HG02852 (cell line): ENCODE data around the gene CCDC192.

ENCODE experiments used
- ATAC-seq: cut with Tn5 transposase; IDR thresholded peaks from one replicate; pipeline ENCODE4 v1.9.1; 2021; ENCODE audit warnings: mild to moderate bottlenecking, moderate library complexity; ENCODE audit not compliant: unreplicated experiment

Gene CCDC192

DNA sequence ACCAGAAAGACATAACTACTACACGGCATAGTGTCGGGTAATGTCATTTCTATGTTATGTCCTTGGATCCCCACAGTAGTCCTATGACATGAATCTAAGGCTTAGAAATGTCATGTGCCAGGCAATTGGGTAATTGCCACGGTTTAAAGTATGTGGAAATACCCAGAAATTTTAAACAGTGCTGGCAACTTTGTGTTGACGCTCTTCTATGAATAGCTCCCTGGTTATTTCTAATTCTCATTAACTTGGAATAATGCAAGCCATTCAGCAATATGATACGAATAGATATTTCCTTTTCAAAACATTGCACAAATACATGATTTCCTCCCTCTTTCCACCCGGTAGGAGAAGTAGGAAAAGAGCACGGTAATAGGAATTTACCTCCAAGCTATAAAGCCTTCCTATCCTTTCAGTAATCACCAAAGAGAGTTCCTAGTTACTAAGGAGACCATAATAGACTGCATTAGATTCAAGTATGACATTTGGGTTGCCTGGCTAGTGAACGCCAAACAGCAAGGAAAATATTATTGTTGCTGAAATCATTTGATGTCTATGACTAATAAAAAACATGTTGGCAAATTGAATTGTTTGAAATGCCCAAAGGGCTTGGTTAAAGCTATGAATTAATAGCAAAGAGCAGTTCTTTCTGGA, 168.4 kb downstream of the CCDC192 start:
- no peak for ATAC-seq

DNA sequence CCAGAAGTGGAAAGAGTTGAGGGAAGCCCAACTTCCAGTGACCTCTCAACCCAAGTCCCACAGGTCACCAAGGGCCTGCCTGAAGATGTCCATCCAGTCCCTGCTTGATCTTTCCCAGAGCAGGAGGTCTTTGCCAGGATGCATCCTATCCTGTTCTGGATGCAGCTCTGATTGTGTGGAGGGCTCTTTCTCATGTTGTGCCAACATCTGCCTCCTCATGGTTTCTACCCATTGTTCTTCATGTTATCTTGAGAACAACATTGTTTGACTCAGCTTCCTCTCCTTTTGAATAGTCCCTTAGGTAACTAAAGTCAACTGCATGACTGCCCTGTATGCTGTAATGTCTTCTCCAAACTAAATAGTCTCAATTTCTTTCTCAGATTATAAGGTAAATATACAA, 169.3 kb downstream of the CCDC192 start:
- no peak for ATAC-seq

DNA sequence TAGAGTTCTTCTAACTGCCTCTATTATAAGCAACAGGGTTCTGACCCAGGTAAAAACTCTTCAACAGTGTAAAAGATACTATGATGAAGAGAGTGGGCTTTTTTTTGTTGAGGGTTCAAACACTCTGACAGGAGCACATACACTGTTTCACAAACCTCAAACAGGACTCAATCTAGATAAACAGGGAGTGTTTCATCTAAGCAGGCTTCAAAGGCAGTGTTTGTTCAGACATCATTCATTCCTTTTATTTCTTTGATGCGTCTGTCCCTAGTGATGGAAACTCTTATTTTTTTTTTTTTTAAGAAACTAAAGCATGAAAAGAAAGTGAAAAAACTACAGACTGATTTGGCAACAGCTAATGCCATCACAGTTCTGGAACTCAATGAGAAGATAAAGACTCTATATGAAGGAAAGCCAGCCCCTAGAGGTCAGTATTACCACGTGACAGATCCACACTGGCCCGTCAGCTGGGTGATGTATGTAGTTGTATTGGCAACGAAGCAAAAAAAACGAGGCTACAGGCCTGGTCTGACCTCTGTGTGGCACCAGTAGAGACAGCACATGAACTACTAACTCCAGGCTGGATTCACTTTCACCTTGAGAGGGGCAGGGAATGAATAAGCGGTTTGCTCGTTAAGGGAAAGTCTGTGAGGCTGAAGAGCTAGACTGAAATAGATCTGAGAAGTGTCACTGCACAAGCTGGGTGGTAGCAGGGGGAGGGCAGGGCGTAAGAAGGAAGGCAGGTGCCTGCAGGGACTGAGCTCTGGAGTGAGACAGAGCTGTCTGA, 172.2 kb downstream of the CCDC192 start:
- peak; percentile 83 for ATAC-seq

DNA sequence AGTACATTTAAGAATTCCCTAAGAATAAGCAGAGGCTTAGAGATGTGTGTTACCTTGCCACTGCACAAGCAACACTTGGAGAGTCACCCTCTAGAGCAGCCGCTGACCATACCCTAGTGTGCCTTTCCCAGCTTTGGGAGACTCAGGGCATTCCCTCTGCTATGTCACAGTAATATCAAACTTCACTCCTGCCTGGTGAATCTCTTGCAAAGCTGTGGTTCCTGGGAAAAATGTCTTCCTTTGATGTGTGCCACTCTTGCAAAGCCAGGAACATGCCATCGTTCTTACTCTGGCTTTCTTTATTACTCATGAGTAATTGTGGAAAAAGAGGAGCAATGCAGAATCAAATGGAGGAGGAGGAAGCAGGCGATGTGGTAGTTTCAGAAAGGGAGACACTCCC, 173.2 kb downstream of the CCDC192 start:
- no peak for ATAC-seq

DNA sequence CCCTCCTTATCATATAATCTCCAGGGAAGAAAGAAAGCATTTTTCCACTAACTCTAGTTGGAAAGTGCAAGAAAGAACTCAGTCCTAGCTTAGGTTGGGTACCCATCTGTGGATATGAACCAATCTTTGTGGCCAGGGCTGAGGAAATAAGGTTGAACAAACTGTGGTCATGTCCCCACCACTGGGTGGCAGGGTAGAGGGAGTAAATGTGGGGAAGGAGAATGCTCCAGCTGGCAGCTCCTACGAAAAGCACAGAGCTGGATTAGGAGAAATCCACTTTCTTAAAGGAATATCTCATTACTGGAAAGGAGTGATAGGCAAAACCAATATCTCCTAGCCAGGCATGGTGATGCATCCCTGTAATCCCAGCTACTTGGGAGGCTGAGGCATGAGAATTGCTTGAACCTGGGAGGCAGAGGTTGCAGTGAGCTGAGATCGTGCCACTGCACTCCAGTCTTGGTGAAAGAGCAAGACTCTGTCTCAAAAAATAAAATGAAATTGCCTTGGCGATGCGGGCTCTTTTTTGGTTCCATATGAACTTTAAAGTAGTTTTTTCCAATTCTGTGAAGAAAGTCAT, 175.1 kb downstream of the CCDC192 start:
- no peak for ATAC-seq

DNA sequence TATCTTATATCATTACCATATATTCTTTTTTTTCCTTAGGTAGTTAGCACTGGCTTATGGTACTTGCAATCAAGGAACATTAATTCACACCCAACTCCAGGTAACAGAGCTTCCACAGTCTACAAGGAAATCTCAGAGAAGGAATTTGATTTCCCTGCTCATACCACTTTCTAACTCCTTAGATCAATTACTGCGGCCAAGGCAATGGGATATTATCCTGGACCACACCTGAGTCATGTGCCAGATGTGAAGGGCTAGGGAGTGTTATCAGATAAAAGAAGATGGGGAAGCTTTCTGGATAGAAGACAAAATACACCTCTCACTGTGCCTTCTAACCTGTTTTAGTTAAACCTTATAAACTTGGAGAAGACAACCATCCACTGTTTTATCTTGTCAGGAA, 181.2 kb downstream of the CCDC192 start:
- no peak for ATAC-seq

DNA sequence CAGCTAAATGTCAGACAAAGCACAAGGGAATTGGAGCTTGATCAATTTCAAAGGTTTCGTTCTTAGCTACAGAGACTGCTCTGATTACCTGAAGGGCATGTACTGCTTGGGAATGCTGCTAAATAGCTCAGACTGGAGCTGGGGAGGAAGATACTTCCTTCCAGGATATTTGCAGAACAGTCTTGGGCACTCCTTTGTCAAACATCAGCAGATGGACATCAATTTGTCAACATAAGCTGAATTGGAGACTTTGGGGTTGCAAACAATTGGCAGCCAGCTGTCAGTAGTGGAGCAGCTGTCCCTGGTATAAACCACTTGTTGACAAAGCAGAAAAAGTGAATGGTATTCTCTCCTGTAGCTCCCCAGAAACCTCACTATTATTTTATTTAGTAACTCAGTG, 182.0 kb downstream of the CCDC192 start:
- ATAC-seq = no peak

DNA sequence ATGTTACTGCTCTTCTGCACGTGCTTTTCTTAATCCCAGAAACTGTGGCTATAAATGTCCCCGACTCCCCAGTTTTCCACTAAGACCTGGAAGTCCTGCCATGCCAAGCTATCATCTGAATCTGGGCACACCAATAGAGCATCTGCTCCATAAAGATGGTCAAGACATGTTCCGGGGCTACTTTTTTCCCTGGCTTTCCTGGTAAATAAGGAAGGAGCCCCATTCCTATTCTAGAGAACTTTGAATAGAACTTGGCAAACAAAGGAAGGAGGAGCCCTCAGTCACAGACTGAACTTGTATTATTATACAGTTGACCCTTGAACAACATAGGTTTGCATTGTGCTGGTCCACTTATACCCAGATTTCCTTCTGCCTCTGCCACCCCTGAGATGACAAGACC, 182.9 kb downstream of the CCDC192 start:
- no peak for ATAC-seq

DNA sequence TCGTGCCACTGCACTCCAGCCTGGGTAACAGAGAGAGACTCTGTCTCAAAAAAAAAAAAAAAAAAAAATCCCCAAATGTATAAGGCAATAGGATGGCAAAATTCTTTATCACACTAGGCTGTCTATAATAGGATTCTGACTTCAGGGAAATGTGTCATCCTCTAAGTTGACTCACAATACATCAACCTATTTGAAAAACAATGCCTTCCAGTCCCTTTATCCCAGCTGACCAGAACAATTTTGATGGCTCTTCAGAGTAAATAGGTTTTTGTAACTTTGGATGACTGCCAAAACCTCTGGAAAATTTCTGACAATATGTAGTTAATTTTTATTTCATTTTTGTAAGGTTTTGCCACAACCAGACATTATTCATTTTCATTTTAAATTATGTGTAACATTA, 184.1 kb downstream of the CCDC192 start:
- no peak for ATAC-seq

DNA sequence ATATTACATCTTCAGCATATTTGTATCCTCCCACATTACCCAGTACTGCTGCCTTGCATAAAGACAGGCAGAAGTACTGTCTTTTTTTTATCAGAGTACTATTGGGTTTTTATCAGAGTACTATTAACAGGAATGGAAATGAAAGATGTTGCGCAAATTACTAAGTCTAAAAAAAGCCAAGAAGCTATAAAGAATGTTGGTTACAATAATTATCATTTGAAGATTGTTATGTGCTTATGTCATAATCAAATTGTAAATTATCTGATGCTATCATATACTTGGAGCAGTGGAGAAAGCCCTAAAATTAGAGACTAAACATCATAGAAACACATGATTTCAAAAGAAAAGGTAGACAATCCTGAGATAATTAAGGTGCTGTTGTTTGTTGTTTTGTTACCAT, 188.8 kb downstream of the CCDC192 start:
- no peak for ATAC-seq

DNA sequence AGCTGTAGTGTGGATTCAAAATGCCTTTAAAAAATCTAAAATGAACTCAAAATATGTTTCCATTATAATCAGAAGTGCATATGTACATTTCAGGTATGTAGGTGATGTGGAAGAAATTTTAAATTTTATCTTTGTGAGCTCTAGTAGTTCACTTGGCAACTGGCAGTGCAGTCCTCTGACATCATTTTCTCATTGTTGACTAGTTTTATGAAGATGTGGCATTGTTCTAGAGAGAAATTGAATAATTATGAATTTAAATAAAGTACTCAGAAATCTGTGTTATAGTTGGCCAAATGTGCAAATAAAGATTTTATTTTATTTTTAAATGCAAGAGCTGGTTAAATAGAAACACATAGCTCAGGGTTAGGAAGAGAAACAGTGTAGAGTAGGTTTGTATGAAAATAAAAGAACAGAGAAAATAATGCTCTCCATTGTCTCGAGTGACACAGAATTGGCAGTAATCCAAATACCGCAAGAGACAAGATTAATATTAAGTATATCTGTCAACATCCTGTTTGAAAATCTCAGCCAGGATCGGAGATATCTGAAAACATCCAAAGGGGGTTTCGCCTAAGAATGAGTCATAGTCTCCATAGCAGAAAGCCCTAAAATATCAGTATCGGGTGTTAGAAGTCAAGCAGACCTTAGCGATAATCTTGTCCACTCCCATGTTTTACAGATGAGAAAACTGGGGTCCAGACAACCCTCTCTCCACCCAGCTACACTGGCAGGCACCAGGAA, 189.4 kb downstream of the CCDC192 start:
- no peak for ATAC-seq

DNA sequence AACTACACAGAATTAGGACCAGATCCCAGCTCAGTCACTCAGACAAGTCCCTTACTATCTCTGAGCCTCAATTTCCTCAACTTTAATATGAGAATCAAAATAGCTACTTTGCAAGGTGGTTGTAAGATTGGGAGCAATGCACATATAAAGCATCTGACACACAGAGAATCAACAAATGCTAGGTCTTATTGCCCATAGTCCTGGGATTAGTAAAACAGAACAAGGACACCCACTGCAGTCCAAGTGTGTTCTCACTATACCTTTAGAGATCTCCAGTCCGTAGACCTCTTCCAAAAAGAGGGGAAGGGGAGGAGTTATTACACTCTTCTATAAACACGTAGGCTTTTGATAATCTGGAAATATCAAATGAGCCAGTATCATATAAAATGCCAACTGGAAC, 190.0 kb downstream of the CCDC192 start:
- ATAC-seq = no peak

DNA sequence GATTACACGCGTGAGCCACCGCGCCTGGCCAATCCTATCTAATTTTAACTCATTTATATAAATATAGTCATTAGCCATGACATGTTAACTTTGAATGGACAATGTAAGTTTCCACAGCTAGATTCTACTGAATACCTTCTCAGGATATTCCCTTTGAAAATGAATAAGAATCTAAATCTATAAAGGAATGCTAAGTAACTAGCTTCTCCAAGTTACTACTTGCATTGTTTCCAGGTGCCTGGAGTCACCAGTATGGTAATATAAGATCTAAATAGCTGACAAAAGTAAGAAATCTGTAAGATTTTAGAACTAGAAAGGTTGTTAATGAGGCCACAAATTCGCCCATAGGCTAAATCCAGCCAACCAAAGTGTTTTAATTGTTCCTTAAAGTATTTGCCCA, 191.3 kb downstream of the CCDC192 start:
- no peak for ATAC-seq

DNA sequence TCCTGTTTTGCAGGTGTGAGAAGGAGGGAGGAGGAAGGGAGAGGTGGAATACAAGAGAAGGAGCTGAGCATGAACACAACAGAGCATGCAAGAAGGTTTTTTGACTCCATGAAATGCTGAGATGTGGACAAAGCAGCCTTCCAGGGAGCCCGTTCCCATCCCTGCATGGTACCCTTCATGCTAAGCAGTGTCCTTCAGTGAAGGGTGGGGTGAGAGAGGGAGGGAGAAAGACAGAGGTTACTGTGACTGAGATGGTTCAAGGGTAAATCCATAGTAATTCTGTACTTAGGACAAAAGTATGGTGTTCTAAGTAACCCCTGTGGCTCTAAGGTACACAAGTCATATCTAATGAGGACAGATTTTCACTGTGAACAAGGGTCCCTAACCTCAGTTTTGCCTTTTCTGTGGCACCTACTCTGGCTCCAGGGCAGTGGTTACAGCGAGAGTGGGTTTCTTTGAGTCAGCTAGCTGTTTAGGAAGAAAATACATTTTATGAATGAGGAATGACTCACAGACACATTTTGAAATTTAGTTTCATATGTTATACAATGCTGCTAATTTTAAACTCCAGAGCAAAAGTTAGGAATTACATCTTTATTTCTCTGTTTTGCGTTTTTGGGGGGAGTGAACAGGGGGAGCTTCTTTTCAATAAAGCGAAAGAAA, 195.5 kb downstream of the CCDC192 start:
- no peak for ATAC-seq

DNA sequence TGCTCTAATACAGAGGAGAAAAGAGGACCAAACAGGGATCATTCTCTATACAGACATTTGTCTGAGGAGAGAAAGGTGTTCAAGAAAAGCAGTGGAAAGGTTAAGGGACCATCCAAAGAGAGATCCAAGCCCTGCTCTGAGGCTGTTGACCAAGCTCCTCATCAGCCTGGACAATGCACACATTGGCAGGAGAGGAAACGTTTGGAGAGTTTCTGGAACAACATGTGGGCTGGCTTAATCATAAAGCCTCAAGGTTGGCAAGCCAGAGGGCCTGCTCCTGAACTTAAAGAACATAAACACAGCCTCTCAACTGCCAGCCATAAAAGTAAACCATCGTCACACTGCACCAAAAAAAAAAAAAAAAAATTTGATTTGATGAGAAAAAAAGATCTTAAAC, 196.0 kb downstream of the CCDC192 start:
- ATAC-seq = no peak

DNA sequence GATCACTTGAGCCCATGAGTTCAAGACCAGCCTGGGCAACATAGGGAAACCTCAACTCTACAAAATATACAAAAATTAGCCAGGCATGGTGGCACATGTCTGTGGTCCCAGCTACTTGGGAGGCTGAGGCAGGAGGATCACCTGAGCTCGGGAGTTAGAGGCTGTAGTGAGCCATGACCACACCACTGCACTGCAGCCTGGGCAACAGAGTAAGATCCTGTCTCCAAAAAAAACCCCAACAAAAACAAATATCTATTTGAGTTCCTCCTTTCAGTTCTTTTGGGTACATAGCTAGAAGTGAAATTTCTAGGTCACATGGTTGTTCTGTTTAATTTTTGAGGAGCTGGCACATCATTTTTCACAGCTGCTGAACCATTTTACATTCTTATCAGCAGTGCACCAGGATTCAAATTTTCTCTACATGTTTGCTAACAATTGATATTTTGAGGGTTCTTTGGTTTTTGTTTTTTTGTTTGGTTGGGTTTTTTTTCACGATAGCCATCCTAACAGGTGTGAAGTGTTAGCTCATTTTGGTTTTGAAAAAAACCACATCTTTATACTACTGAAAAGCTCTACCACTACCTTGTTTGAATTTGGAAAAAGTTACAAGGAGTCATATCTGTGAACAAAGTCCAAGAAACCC, 203.5 kb downstream of the CCDC192 start:
- no peak for ATAC-seq

DNA sequence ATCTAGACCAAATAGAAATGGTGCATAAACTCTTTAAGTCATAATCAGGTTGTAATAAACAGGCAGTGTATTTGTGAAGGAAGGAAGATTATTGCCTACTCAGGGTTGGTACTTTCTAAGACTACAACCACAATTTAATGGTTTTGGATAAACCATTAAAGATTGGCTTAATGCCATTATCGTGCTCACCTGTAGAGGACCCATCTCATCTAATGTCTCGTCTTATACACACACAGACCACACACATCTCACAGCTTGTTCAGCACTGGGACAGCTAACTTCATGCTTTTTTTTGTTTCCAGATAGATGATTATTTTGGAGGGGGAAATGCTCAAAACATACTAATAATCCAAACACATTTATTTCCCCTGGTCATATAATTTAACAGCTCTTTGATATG, 204.7 kb downstream of the CCDC192 start:
- ATAC-seq = no peak

DNA sequence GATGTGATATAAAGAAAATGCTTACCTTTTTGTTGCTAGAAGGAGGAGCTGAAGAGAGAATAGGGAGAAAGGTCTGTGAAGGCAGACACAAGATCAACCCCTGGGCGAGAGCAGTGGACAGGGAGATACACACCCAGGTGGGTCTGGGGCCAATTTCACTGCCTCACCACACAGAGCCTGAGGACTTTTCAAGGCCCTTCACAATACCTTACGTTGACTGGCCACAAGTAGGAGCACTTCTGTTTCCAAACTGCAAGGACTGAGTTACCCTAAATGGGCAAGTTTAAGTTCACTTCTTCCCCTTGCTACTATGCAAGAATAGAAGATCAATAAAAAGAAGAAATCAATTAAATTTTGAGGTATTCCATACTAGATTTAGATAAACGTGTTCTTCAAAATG, 205.9 kb downstream of the CCDC192 start:
- peak; percentile 82 for ATAC-seq

DNA sequence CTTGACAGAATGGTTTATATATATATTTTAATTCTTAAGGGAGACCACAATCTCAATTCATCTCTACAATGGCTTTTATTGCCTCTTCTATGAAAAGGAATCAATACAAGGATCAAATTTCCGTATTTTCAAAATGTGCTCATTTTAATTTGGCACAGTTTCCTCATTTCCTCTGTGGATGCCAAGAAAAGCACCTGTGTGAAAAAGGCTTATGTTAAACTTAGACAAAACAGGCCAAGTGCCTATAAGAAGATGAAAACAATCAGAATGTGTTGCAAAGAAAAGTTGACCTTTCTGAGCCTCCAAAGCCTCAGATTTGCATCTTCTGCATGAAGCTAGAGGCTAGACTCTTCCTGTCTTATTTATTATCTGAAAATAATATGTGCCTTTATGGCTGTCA, 206.6 kb downstream of the CCDC192 start:
- no peak for ATAC-seq

DNA sequence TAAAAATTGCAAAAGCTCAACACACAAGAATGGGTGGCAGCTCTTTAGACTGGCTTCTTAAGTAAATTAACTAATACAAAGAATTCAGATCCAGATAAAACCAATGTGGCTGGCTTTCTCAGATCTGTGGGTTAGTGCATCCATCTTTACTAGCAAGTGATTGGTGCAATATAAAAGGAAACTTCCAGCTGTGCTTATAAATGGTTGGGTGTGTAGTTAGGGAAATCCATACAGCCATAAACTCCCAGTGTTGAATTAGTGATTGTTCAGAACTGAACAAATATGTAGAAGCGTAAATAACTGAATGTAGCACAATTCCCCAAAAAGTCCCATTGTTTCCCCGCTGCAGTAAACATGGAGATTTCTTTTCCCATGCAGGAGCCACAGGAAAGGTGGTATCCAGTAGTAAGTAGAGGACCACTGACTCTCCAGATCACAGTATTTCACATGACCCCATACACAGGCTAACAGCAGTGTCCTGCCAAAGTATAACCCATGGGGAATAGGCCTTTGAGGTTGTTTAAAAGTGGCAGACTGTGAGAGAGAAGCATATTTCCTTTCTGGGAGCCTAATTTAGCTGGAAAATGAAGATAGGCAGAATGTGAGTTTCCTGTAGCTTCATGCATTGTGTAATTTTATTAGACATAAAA, 207.2 kb downstream of the CCDC192 start:
- no peak for ATAC-seq
